SK-N-SH (cell line): ENCODE results near the gene OCLN.
"Not testable (repeated sequence)": the region's sequence is repeated elsewhere in the genome, so short reads cannot be mapped to it uniquely, and the experiment has no call there.

Experiments
- CTCF ChIP-seq: fragments of 200-600 bp; sonication (generic); IDR thresholded peaks from 2 replicates; pipeline ENCODE4 v1.6.1; 2017; ENCODE audit warnings: antibody characterized with exemption, mild to moderate bottlenecking, moderate library complexity
- MAX ChIP-seq: IDR thresholded peaks from 2 replicates; pipeline ENCODE4 v1.4.0; 2012; ENCODE audit warnings: low read depth
- YY1 ChIP-seq: IDR thresholded peaks from 2 replicates; pipeline ENCODE4 v1.4.0; 2012; ENCODE audit warnings: low read depth, mild to moderate bottlenecking

GRCh38 chr5:69471516-69471915 is 21.1 kb upstream of the OCLN start:
- TF ChIP-seq YY1, CTCF, MAX: not testable (repeated sequence)
